Mucosa of stomach (tissue), 1 donor: ENCODE results near the gene PACS1.

ENCODE experiments used
- H3K27me3 ChIP-seq: one replicate; pipeline ENCODE4 v1.7.0; 2013; ENCODE audit warnings: mild to moderate bottlenecking, low read length; ENCODE audit not compliant: control insufficient read depth, insufficient read depth
- H3K36me3 ChIP-seq: one replicate; pipeline ENCODE4 v1.7.0; 2013; ENCODE audit warnings: low read length; ENCODE audit not compliant: control insufficient read depth, insufficient read depth
- H3K4me1 ChIP-seq: one replicate; pipeline ENCODE4 v1.7.0; 2013; ENCODE audit warnings: mild to moderate bottlenecking, low read length; ENCODE audit not compliant: control insufficient read depth, insufficient read depth
- H3K4me3 ChIP-seq: one replicate; pipeline ENCODE4 v1.7.0; 2013; ENCODE audit warnings: low read length
- H3K9ac ChIP-seq: one replicate; pipeline ENCODE4 v1.7.0; 2013; ENCODE audit warnings: mild to moderate bottlenecking, low read length, moderate library complexity
- H3K9me3 ChIP-seq: one replicate; pipeline ENCODE4 v1.7.0; 2013; ENCODE audit warnings: mild to moderate bottlenecking, low read length, moderate library complexity; ENCODE audit not compliant: control insufficient read depth
- donor health status: Pancreatic carcinoma.

Gene PACS1

GRCh38 chr11:66189031-66189745 is 119.1 kb downstream of the PACS1 start:
- H3K4me1 ChIP-seq = peaks cover 33% of the 10 kb centered on the region
- no peaks in the 10 kb centered on the region for H3K27me3 ChIP-seq
- no peaks in the 10 kb centered on the region for H3K9me3 ChIP-seq
- H3K36me3 ChIP-seq = peaks cover 3% of the 10 kb centered on the region
- no peak overlapping the region for H3K4me3 ChIP-seq
- no peak overlapping the region for H3K9ac ChIP-seq

GRCh38 chr11:66190786-66191185 is 120.7 kb downstream of the PACS1 start:
- Histone ChIP-seq H3K27me3 (no peaks in the 10 kb centered on the region), H3K4me1 (peaks cover 36% of the 10 kb centered on the region), H3K9ac (no peak overlapping the region), H3K4me3 (no peak overlapping the region), H3K9me3 (no peaks in the 10 kb centered on the region), H3K36me3 (peaks cover 3% of the 10 kb centered on the region)

- H3K27me3 ChIP-seq = no peaks in the 10 kb centered on the region
- H3K9ac ChIP-seq = no peak overlapping the region
- peaks cover 3% of the 10 kb centered on the region for H3K36me3 ChIP-seq
- no peaks in the 10 kb centered on the region for H3K9me3 ChIP-seq
- no peak overlapping the region for H3K4me3 ChIP-seq
- H3K4me1 ChIP-seq = peaks cover 37% of the 10 kb centered on the region
Measured at GRCh38 chr11:66192181-66192863, 122.2 kb downstream of the PACS1 start.

- no peaks in the 10 kb centered on the region for H3K27me3 ChIP-seq
- H3K9me3 ChIP-seq = no peaks in the 10 kb centered on the region
- peaks cover 26% of the 10 kb centered on the region for H3K4me1 ChIP-seq
- H3K36me3 ChIP-seq = peaks cover 3% of the 10 kb centered on the region
- no peak overlapping the region for H3K9ac ChIP-seq
- no peak overlapping the region for H3K4me3 ChIP-seq
Measured at GRCh38 chr11:66194391-66194790, 124.3 kb downstream of the PACS1 start.

GRCh38 chr11:66195867-66196266 is 125.8 kb downstream of the PACS1 start:
- Histone ChIP-seq H3K4me1 (peaks cover 13% of the 10 kb centered on the region), H3K36me3 (peaks cover 3% of the 10 kb centered on the region), H3K9me3 (no peaks in the 10 kb centered on the region), H3K27me3 (no peaks in the 10 kb centered on the region), H3K4me3 (no peak overlapping the region), H3K9ac (no peak overlapping the region)

- Histone ChIP-seq H3K27me3 (no peaks in the 10 kb centered on the region), H3K9ac (no peak overlapping the region), H3K36me3 (no peaks in the 10 kb centered on the region), H3K4me3 (no peak overlapping the region), H3K4me1 (no peaks in the 10 kb centered on the region), H3K9me3 (no peaks in the 10 kb centered on the region)
Measured at GRCh38 chr11:66203847-66204246, 133.8 kb downstream of the PACS1 start.

- no peaks in the 10 kb centered on the region for H3K27me3 ChIP-seq
- H3K36me3 ChIP-seq = no peaks in the 10 kb centered on the region
- no peaks in the 10 kb centered on the region for H3K4me1 ChIP-seq
- H3K9me3 ChIP-seq = no peaks in the 10 kb centered on the region
- no peak overlapping the region for H3K4me3 ChIP-seq
- H3K9ac ChIP-seq = no peak overlapping the region
Measured at GRCh38 chr11:66204412-66204811, 134.3 kb downstream of the PACS1 start.

- no peak overlapping the region for H3K9ac ChIP-seq
- H3K9me3 ChIP-seq = no peaks in the 10 kb centered on the region
- no peaks in the 10 kb centered on the region for H3K27me3 ChIP-seq
- H3K36me3 ChIP-seq = no peaks in the 10 kb centered on the region
- no peaks in the 10 kb centered on the region for H3K4me1 ChIP-seq
- no peak overlapping the region for H3K4me3 ChIP-seq
Measured at GRCh38 chr11:66207816-66208215, 137.7 kb downstream of the PACS1 start.

- H3K9me3 ChIP-seq = no peaks in the 10 kb centered on the region
- no peaks in the 10 kb centered on the region for H3K27me3 ChIP-seq
- H3K9ac ChIP-seq = no peak overlapping the region
- H3K4me1 ChIP-seq = no peaks in the 10 kb centered on the region
- H3K4me3 ChIP-seq = no peak overlapping the region
- H3K36me3 ChIP-seq = peaks cover 6% of the 10 kb centered on the region
Measured at GRCh38 chr11:66211100-66211499, 141.0 kb downstream of the PACS1 start.

- Histone ChIP-seq H3K4me3 (no peak overlapping the region), H3K9me3 (no peaks in the 10 kb centered on the region), H3K9ac (no peak overlapping the region), H3K27me3 (no peaks in the 10 kb centered on the region), H3K36me3 (peaks cover 23% of the 10 kb centered on the region), H3K4me1 (peaks cover under 1% of the 10 kb centered on the region)
Measured at GRCh38 chr11:66216911-66217310, 146.8 kb downstream of the PACS1 start.

- Histone ChIP-seq H3K9ac (no peak overlapping the region), H3K4me1 (peaks cover 6% of the 10 kb centered on the region), H3K27me3 (no peaks in the 10 kb centered on the region), H3K36me3 (peaks cover 23% of the 10 kb centered on the region), H3K4me3 (no peak overlapping the region), H3K9me3 (no peaks in the 10 kb centered on the region)
Measured at GRCh38 chr11:66218036-66218435, 148.0 kb downstream of the PACS1 start.

GRCh38 chr11:66218846-66219620 is 149.0 kb downstream of the PACS1 start:
- H3K4me1 ChIP-seq = peaks cover 6% of the 10 kb centered on the region
- no peaks in the 10 kb centered on the region for H3K9me3 ChIP-seq
- no peak overlapping the region for H3K9ac ChIP-seq
- H3K36me3 ChIP-seq = peaks cover 17% of the 10 kb centered on the region
- H3K4me3 ChIP-seq = no peak overlapping the region
- no peaks in the 10 kb centered on the region for H3K27me3 ChIP-seq
